T-helper 2 cell treated with Interferon-gamma antibody and Interleukin-4, amounts not matched to agents 5 μg/mL and 100 μg/mL, for 36 hours (primary cell): Measurements from ENCODE around the gene CELF2.
"Not testable (repeated sequence)": the region's sequence is repeated elsewhere in the genome, so short reads cannot be mapped to it uniquely, and the experiment has no call there.

Experiments
- DNase-seq: peaks from one replicate; pipeline ENCODE4 v3.0.0; 2021; ENCODE audit warnings: low spot score
- H3K27ac Mint-ChIP-seq: one replicate; pipeline ENCODE4 v1.8.0; 2021; ENCODE audit warnings: mild to moderate bottlenecking, mixed read lengths
- H3K27me3 Mint-ChIP-seq: one replicate; pipeline ENCODE4 v1.8.0; 2021; ENCODE audit warnings: low read depth, mixed read lengths
- H3K36me3 Mint-ChIP-seq: one replicate; pipeline ENCODE4 v1.8.0; 2021; ENCODE audit warnings: low read depth, mixed read lengths
- H3K4me1 Mint-ChIP-seq: one replicate; pipeline ENCODE4 v1.8.0; 2021; ENCODE audit warnings: low read depth, mixed read lengths
- H3K4me3 Mint-ChIP-seq: one replicate; pipeline ENCODE4 v1.8.0; 2022; ENCODE audit warnings: mild to moderate bottlenecking, moderate library complexity, mixed read lengths
- H3K9me3 Mint-ChIP-seq: one replicate; pipeline ENCODE4 v1.8.0; 2021; ENCODE audit warnings: mixed read lengths

CELF2 gene

DNA sequence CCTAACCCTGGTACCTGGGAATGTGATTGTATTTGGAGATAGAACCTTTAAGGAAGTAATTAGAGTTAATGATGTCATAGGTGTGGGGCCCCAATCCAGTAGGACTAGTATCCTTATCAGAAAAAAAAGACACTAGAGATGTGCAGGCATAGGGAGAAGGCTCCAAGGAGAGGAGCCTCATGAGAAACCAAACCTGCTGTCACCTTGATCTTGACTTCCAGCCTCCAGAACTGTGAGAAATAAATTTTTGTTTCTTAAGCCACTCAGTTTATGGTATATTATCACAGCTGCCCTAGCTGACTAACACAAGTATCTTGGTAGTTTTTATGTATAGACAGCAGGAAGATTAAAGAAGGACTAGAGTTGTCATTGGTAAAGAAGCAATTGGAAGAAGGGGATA, 23.9 kb upstream of the CELF2 start:
- Mint-ChIP-seq H3K27me3 (peaks cover 50% of the 10 kb centered on the region), H3K36me3 (no peaks in the 10 kb centered on the region)
- DNase-seq = no peak

DNA sequence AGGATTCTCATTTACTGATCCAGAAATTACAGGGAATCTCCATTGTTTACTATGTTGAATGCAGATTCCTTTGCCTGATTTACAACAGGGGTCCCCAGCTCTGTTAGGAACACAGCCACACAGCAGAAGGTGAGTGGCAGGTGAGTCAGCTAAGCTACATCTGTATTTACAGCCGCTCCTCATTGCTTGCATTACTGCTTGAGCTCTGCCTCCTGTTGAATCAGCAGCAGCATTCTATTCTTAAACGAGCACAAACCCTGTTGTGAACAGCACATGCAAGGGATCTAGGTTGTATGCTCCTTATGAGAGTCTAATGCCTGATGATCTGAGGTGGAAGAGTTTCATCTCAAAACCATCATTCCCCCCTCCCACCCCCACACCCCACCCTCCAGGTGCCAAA, 23.3 kb upstream of the CELF2 start:
- H3K4me3 Mint-ChIP-seq = no peak overlapping the region
- H3K9me3 Mint-ChIP-seq = peaks cover 5% of the 10 kb centered on the region
- H3K27ac Mint-ChIP-seq = no peak overlapping the region

More for the DNA sequence above, 23.9 kb upstream of the CELF2 start:
- no peaks in the 10 kb centered on the region for H3K4me1 Mint-ChIP-seq
- H3K4me3 Mint-ChIP-seq = no peak overlapping the region
- peaks cover 5% of the 10 kb centered on the region for H3K9me3 Mint-ChIP-seq
- H3K27ac Mint-ChIP-seq = no peak overlapping the region

DNA sequence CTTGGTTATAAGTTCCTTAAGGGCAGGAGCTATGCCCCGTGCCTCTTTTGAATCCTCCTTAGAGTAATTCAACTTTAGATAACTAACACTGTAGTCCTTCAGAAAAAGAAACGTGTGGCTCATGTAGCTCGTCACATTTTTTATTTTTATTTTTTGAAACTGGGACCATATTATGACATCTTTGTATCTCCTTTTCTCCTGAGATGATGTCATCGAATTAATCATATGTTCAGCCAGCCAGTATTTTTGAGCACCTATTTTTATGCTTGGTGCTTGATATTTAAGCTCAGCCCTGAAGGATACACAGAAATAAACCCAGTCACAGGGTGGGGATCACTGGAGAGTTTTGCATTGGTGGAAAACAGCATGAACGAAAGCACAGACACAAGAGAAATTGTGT, 22.6 kb upstream of the CELF2 start:
- Mint-ChIP-seq H3K36me3 (no peaks in the 10 kb centered on the region), H3K9me3 (peaks cover 5% of the 10 kb centered on the region), H3K27ac (no peak overlapping the region), H3K4me3 (no peak overlapping the region), H3K27me3 (peaks cover 47% of the 10 kb centered on the region), H3K4me1 (no peaks in the 10 kb centered on the region)
- no peak for DNase-seq

More for the DNA sequence above, 23.3 kb upstream of the CELF2 start:
- no peak for DNase-seq
- Mint-ChIP-seq H3K27me3 (peaks cover 47% of the 10 kb centered on the region), H3K36me3 (no peaks in the 10 kb centered on the region), H3K4me1 (no peaks in the 10 kb centered on the region)

DNA sequence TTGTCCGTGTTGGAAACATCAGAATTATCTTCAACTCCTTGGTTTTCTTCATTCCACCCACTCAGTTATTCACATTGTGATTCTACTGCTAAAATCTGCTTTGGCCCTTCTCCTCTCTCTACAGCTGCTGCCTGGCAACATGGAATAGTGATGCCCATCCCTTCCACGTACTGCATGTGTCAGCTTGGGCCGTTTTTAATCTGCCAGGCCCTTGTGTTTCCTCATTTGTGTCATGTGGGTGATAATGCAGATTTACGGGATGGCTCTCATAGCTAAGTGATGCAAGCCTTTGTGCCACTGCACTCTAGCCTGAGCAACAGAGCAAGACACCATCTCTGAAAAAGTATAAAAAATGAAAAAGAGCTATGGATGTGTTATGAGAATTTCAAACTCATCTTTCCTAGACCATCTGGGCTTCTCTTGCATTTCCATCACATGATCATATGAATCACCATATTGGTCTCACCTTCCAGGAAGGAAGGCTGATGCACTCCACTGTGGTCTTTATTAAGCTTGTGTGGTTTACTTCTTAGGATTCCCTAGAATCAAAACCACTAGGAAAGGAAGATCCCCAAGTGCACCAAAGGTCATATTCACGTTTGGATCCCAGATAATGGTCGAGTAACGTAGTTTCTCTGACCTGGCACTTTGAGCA, 20.6 kb upstream of the CELF2 start:
- no peak overlapping the region for H3K4me3 Mint-ChIP-seq
- no peak for DNase-seq
- peaks cover 5% of the 10 kb centered on the region for H3K9me3 Mint-ChIP-seq
- peaks cover 45% of the 10 kb centered on the region for H3K27me3 Mint-ChIP-seq
- H3K27ac Mint-ChIP-seq = no peak overlapping the region
- H3K4me1 Mint-ChIP-seq = no peaks in the 10 kb centered on the region
- no peaks in the 10 kb centered on the region for H3K36me3 Mint-ChIP-seq

DNA sequence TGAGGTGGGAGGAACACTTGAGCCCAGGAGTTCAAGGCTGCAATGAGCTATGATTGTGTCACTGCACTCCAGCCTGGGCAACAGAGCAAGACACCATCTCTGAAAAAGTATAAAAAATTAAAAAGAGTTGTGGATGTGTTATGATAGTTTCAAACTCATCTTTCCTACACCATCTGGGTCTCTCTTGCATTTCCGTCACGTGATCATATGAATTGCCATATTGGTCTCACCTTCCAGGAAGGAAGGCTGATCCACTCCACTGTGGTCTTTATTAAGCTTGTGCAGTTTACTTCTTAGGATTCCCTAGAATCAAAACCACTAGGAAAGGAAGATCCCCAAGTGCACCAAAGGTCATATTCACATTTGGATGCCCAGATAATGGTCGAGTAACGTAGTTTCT, 18.2 kb upstream of the CELF2 start:
- H3K9me3 Mint-ChIP-seq, H3K36me3 Mint-ChIP-seq, H3K4me1 Mint-ChIP-seq, DNase-seq, H3K27ac Mint-ChIP-seq, H3K4me3 Mint-ChIP-seq: not testable (repeated sequence)
- peaks cover 37% of the 10 kb centered on the region for H3K27me3 Mint-ChIP-seq

DNA sequence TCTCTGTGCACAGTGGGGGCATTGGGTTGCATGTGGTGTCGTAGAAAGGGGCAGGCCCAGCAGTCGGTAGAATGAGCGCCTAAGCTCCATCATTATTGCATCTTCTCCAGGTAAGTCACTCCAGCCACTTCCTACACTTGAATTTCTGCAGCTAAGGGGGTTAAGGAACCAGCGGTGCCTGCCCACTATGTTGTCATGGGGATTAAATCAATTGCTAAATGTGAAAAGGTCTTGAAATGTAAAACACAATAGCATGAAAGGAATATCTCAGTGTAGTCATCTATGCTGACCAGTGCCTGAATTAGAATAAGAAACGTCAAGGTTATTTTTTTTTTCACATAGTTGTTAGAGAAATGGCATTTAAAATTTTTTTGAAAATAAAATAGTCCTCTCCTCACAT, 15.2 kb upstream of the CELF2 start:
- H3K27ac Mint-ChIP-seq = no peak overlapping the region
- H3K4me3 Mint-ChIP-seq = no peak overlapping the region
- no peaks in the 10 kb centered on the region for H3K4me1 Mint-ChIP-seq
- no peaks in the 10 kb centered on the region for H3K36me3 Mint-ChIP-seq
- peaks cover 44% of the 10 kb centered on the region for H3K27me3 Mint-ChIP-seq
- no peak for DNase-seq
- peaks cover 5% of the 10 kb centered on the region for H3K9me3 Mint-ChIP-seq

DNA sequence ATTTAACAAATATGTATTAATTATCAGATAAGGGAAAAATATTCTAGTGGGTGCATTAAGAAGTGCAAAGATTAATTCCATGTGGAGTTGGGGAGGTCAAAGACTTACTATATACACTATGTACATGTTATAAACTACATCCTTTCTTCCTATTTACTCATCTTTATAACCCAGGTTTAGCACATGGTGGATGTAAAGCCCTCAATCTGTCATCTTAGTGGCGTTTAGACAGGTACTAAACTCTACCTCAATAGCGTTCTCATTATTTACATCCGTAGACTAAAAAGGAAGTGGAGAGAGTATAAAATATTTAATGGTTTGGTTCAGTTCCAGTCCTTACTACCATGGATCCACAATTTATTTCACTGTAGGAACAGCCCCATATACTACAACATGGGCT, 14.8 kb upstream of the CELF2 start:
- no peak overlapping the region for H3K27ac Mint-ChIP-seq
- H3K4me1 Mint-ChIP-seq = no peaks in the 10 kb centered on the region
- no peak overlapping the region for H3K4me3 Mint-ChIP-seq
- no peaks in the 10 kb centered on the region for H3K36me3 Mint-ChIP-seq
- peaks cover 2% of the 10 kb centered on the region for H3K9me3 Mint-ChIP-seq
- DNase-seq = no peak
- peaks cover 48% of the 10 kb centered on the region for H3K27me3 Mint-ChIP-seq

DNA sequence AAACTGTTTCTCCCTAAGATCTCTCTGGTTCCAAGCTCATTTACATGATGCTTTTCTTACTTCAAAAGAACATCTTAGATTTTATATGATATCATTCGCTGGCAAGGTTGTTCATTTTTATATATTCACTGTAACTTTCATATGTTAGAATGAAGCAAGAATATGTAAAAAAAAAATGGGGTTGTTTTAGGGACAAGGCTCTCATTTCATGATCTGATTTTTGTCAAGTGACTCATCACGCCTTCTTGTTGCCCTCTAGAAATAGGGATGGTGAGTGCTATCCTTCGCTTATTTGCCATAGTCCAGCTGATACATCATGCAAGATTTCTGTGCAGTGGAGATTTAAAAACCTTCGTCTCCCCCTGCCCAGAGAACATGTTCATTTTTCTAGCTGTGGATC, 14.0 kb upstream of the CELF2 start:
- Mint-ChIP-seq H3K27me3 (peaks cover 56% of the 10 kb centered on the region), H3K27ac (no peak overlapping the region), H3K36me3 (no peaks in the 10 kb centered on the region), H3K4me1 (no peaks in the 10 kb centered on the region), H3K4me3 (no peak overlapping the region), H3K9me3 (no peaks in the 10 kb centered on the region)
- no peak for DNase-seq

DNA sequence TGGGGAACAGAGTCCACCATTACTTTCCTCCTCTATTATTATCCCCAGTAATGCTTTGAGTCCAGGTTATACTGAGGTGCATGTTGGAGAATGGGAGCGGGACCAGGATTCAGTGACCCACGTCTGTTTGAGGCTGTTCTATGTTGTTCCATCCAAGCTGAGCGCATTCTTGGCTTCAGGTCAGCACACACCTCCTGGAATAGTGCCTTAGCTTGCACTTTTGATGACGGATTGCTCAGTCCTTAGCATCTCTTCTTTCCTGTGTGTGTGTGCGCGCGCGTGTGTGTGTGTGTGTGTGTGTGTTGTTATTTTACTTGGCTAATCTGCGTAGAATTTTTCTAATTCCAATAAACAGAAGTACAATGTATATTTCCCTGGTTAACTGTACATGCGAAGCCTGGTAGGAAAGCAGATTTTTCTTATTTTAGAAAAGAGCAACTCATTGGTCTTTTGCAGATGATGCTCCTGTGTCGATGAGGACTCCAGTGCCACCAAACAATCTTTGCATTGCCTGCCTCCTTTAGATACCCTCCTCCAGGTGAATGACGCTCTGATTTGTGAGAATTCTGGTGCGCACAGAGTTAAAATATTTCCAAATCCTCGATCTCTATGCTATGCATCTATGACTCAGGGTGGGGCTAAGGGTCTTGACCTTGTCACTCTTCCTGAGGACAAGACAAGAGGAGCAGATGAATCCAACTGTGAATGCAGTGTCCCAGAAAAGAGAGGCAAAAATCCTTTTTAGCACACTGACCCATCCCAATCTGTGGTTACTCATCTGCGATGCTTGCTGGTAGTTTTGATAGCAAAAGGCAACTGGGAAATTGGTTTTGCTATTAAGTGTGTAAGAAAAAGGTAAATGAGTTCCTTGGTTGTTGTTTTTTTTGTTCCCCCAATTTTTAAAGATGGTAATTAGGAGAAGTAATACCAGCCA, 13.3 kb upstream of the CELF2 start:
- Mint-ChIP-seq H3K4me1 (no peaks in the 10 kb centered on the region), H3K4me3 (no peak overlapping the region), H3K9me3 (no peaks in the 10 kb centered on the region), H3K27me3 (peaks cover 60% of the 10 kb centered on the region), H3K27ac (no peak overlapping the region), H3K36me3 (no peaks in the 10 kb centered on the region)
- DNase-seq = no peak

DNA sequence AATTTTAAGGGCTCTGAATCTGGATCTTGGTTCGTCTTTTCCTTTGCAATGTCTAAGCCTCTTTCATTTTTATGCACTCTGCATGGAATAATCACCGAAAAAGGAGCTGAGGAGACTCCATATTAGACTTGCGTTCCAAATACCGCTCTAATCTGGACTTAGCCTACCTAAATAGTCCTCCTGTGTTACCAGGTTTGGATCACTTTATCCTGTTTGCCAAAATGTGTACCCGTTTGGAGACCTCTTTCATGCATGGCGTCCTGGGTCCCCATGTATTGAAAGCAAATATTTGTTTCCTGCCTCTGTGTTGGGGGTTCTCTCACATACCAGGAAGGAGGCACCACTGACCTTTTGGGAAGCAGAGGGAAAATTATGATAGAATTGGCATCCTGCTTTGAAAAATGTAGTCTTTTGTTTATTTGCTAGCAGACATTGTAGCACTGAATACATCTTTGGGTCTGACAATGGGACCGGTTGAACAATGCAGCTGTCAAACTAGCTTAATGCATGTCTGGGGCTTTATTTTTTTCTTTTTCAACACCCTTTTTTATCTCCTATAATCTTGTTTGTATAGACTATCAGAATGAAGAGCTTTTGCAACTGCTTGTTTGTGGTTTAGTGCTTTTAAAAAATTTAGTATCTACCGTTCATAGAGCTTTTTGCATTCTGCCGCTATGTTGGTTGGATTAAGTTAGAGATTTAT, 11.8 kb upstream of the CELF2 start:
- H3K4me1 Mint-ChIP-seq = peaks cover 3% of the 10 kb centered on the region
- H3K4me3 Mint-ChIP-seq = no peak overlapping the region
- no peaks in the 10 kb centered on the region for H3K9me3 Mint-ChIP-seq
- H3K27ac Mint-ChIP-seq = no peak overlapping the region
- H3K27me3 Mint-ChIP-seq = peaks cover 66% of the 10 kb centered on the region
- no peaks in the 10 kb centered on the region for H3K36me3 Mint-ChIP-seq
- DNase-seq = no peak

DNA sequence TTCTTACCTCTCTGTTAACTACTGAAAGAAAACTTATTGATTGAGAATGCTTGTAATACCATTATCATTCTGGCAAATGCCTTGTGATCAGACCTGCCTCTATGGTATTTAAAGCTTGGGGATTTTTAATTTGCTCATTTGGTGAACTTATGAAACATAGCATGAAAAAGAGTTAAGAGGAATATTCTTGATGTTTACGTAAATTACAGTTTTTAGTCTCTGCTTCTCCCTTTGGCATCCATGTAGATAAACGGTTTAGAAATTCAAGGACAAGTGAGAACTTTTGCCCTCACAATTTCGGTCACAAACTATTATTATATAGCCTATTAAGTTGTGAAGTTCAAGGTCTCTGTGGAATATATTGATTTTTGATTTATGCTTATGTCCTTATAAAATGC, 11.2 kb upstream of the CELF2 start:
- Mint-ChIP-seq H3K27me3 (peaks cover 66% of the 10 kb centered on the region), H3K4me1 (peaks cover 3% of the 10 kb centered on the region), H3K4me3 (no peak overlapping the region), H3K36me3 (no peaks in the 10 kb centered on the region), H3K27ac (no peak overlapping the region), H3K9me3 (no peaks in the 10 kb centered on the region)
- no peak for DNase-seq

DNA sequence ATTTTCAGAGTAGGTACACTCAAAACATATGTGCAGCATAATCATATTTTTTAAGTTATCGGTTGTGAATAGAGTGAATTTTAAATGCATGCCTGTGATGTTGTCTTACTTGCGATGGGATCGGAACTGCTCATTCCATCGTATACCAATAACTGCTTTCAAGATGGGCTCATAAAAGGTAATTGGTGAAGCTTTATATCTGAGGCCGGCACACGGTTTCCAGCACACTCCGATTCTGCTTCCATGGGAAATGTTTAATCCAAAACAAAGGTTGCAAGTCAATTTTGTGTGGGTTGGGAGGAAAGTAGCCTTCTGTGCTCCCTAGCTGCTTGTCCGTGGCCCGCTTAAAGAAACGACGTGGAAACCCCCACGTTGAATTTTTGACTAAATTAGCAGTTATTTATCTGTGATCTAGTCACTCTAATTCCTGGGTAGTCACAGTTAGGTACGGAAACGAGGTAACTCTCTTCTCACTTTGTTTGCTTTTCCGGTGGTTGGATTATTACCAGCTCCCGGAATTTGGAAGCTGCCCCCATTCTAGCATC, 10.1 kb upstream of the CELF2 start:
- Mint-ChIP-seq H3K4me1 (peaks cover 7% of the 10 kb centered on the region), H3K36me3 (no peaks in the 10 kb centered on the region), H3K27ac (no peak overlapping the region), H3K4me3 (no peak overlapping the region), H3K9me3 (no peaks in the 10 kb centered on the region), H3K27me3 (peaks cover 66% of the 10 kb centered on the region)
- DNase-seq = no peak

DNA sequence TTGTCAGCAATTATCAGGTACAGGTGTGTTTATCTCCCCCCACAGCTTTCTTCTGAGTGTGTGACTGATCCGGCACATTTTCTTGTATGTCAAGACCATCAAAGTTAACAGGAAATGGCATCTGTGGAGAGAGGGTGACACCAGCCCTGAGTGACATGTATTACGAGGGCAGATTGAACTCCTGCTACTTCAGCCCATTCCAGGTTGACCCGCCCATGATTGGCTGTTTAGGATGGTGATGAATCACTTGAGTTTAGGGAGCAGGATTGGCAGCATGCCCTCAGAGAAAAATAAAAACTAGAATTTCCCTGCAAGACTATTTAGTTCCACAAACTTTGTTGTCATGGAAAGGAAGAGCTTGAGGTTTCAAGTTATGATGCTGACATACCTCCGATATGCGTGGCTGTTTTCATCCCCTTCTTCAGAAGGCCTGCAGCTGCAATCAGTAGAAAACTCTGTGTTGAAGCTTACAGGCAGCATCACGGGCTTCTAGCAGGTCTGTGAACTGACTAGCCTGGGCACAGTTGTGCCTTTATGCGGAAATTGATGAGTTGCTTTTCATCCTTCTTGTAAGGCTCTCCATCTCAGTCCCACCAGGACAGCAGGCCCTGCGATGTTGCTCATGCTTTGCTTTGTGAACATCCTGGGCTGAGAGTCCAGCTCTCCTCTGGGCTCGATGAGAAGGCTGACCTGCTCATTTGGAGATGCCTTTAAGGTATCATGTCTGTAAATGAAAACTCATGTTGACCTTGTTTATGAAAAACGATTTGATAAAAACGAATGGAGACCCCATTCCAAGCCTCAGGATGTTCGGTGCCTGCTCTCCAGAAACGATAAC, 8.0 kb upstream of the CELF2 start:
- Mint-ChIP-seq H3K9me3 (no peaks in the 10 kb centered on the region), H3K4me3 (no peak overlapping the region), H3K36me3 (no peaks in the 10 kb centered on the region), H3K4me1 (peaks cover 11% of the 10 kb centered on the region), H3K27ac (no peak overlapping the region), H3K27me3 (peaks cover 83% of the 10 kb centered on the region)
- no peak for DNase-seq
